Activated CD8-positive, alpha-beta memory T cell treated with anti-CD3 and anti-CD28 coated beads, Interleukin-2, amount 50 U/mL, for 24 hours (primary cell): ENCODE measurements around the gene CTNNA2.

Experiments
- DNase-seq: peaks from one replicate; pipeline ENCODE4 v3.0.0-alpha.2; 2020; ENCODE audit errors: extremely low read depth

CTNNA2 gene

DNA sequence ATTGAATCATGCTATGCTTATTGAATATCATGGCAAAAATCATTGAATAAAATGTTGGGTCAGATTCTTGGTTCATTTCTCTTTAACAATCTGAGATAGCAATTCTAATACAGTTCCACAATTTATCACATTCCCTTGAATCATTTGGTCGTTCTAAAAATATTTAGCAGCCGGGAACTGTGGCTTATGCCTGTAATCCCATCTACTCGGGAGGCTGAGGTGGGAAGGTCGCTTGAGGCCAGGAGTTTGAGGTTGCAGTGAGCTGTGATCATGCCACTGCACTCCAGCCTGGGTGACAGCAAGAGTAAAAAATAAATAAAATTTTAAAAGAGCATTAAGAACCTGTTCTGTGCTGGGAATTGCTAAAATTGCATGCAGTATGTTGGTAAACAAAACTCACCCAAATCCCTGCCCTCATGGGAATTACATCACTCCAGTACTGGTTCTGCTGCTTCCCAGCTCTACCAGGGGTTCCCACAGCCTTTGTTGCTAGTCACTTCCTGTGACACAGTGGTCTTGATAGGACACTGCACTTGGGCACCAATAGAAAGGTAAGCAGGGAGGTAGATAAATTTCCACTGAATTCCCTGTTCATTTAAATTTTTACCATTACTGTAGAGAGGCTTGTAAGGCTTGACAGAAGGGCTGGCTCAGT is 200.4 kb downstream of the CTNNA2 start:
- DNase-seq = no peak

GRCh38 chr2:79714283-79714682 is 201.4 kb downstream of the CTNNA2 start:
- DNase-seq = no peak

DNA sequence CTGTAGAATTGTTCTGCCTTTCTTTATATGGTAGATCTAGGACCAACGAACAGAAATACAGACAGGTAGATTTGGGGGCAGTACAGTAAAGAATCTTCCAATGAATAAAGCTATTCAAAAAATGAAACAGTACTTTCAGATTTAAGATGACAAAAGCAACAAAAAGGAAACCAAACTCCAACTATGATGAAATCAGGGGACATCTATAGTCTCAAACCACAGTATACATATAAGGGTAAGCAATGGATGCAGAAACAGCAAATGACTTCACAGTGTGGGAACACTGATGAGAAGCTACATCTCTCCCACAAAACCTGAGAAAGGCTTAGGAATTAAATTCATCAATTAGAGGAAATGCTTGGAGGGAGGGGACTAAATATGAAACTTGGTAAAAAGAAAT is 202.5 kb downstream of the CTNNA2 start:
- DNase-seq = no peak

DNA sequence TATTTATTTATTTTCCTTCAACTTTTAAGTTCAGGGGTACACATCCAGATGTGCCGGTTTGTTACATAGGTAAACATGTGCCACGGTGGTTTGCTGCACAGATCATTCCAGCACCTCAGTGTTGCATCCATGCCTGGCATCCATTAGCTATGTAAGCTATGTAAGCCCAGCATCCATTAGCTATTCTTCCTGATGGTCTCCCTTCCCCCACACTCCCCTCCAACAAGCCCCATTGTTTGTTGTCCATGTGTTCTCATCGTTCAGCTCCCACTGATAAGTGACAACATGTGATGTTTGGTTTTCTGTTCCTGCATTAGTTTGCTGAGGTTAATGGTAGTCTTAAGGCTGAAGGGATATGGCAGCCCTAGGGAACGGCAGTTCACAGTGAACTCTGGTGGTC is 203.4 kb downstream of the CTNNA2 start:
- no peak for DNase-seq

GRCh38 chr2:79717364-79718007 is 204.6 kb downstream of the CTNNA2 start:
- no peak for DNase-seq

- no peak for DNase-seq
Measured at GRCh38 chr2:79721061-79721460, 208.2 kb downstream of the CTNNA2 start.

- no peak for DNase-seq
Measured at GRCh38 chr2:79721966-79722365, 209.1 kb downstream of the CTNNA2 start.

DNA sequence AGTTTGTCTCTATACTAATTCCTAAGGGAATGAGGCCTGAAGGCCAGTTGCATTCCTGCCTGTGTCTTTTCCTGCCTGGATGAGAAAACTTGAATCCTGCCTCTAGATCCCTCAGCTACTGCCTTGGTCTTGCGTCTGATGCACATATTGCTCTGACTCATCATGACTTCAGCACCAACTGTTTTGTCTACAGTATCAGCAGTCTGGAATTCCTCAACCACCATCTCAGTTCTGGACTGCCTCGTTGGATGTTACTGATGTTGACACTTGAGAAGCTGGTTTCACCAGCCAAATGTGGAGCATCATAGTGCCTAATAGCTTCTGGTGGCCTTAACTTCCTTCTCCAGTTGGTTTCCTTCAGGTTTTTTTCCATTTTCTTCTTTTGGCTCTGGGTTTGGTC is 211.0 kb downstream of the CTNNA2 start:
- DNase-seq = no peak

DNA sequence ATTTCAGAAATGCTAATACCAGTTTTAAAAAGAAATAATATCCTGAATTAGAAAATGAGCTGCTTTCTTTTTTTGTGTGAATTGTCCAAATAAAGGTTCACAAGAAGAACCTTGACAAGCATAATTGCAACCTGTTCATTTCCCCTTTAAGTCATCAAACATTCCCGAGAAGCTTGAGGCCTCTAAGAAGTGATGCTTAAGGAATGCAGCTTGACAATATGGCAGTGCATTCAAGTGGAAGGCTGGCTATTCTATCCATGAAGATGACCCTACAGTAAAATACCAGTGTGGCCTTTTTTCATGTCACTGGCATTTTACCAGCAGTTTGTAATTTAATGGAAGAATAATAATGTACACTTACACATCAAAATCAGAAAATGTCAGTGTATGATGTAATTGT is 216.7 kb downstream of the CTNNA2 start:
- no peak for DNase-seq

DNA sequence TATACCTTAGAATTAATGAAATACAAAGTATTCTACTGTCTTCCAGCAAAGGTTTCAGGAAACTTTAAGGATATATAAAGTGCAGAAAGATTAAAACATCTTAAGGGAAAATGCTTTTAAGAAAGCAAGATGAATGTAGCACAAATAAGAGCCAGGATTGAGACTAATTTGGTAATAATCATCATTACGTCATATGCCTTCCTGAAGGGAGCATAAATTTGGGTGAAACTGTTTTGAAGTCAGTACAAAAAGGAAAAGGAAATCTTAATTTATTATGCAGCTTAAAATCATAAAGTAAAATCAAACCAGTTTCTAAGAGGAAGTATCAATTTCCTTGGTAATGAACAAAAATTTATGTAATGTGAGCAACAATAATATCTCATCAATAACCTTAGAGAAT is 221.7 kb downstream of the CTNNA2 start:
- no peak for DNase-seq

DNA sequence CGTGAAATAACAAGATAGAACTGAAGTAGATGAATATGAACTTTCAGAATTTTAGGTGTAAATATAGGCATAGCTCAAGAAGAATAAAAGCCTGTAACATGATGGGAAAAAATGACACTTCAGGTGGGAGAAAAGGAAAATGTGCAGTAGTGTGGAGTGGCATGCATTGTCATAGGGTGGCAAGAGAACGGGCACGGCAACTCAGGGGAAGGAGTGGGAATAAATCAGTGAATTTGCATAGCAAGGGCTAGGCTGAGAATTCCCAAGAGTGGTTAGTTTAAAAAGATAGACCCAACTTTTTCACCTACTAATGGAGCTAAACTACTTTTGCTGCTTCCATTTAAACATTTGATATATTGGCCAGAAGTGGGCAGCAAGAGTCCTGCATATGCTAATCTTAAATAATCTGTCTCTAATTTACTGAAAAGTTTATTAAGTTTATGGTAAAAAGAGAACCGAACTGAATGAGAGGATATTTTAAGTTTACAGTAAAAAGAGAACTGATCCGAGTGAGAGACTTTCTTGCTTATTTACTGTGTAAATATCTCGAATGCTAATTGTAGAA is 228.1 kb downstream of the CTNNA2 start:
- no peak for DNase-seq

DNA sequence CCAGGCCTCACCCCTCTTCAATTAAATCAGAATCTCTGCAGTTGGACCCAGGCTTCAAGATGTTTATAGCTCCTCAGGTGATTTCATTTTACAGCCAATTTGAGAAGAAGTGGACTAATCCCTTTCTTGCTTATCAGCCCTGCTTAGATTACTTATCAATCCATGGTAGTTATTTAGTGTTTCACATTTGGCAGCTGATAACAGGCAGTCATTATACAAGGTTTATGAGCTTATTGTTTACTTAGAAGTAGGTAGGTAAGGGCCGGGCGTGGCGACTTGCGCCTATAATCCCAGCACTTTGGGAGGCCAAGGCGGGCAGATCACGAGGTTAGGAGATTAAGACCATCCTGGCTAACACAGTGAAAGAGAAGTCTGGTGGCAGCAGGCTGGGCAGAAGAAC is 237.5 kb downstream of the CTNNA2 start:
- DNase-seq = no peak

GRCh38 chr2:79757526-79757925 is 244.7 kb downstream of the CTNNA2 start:
- DNase-seq = no peak

DNA sequence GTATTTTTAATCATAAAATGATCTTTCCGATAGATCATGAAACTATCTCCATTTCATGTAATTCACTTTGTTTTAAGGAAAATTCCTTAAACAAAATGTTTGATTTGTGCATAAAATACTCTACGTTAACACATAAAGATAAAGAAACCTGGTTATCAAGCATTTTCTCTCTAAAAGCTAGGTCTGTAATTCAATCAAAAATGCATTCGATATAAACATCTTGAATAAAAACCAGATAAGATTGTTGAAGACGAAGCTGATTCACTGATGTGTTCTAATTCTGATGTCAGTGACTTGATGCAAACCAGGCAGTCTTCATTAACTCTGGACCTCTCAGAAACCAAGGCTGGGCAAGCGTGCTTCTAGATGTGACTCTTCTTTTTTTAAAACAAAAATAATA is 245.2 kb downstream of the CTNNA2 start:
- DNase-seq = no peak

GRCh38 chr2:79758749-79759282 is 246.0 kb downstream of the CTNNA2 start:
- DNase-seq = no peak

- no peak for DNase-seq
Measured at GRCh38 chr2:79770926-79771325, 258.1 kb downstream of the CTNNA2 start.

- no peak for DNase-seq
Measured at GRCh38 chr2:79771493-79771892, 258.6 kb downstream of the CTNNA2 start.

GRCh38 chr2:79774016-79774415 is 261.2 kb downstream of the CTNNA2 start:
- no peak for DNase-seq

DNA sequence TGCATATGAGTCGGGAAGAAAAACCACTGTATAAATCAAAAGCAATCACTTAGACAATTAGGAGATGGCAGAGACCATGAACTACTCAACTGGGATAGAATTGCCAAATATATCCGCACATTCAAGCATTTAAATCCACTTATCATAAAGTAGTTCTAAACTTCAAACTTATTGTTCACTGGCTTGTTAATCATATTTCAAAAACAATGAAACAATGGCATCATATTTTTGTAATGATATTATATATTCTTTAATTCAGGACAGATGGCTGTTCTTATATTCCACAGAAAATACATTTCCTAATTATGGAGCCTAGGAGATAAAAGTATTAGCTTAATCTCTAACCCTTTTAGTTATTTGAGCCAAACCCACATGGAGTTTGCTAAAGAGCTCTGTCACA is 263.6 kb downstream of the CTNNA2 start:
- DNase-seq = no peak

DNA sequence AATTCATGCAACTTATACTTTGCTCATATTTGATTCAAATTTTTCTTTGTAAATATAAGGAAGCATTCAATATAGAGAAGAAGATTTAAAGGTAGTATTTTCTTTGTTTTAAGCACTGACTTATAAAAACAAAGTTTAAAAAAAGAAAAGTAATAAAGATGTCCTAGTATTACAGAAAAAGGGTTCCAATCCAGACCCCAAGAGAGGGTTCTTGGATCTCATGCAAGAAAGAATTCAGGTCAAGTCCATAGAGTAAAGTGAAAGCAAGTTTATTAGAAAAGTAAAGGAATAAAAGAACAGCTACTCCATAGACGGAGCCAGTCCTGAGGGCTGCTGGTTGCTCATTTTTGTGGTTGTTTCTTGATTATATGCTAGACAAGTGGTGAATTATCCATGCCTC is 267.9 kb downstream of the CTNNA2 start:
- no peak for DNase-seq

- no peak for DNase-seq
Measured at GRCh38 chr2:79782576-79783452, 270.0 kb downstream of the CTNNA2 start.

GRCh38 chr2:79788952-79789651 is 276.3 kb downstream of the CTNNA2 start:
- no peak for DNase-seq
